NT2/D1 (cell line): Measurements from ENCODE around the gene SMNDC1.
"Not testable (repeated sequence)": the region's sequence is repeated elsewhere in the genome, so short reads cannot be mapped to it uniquely, and the experiment has no call there.

ENCODE experiments used
- DNase-seq: peaks from one replicate; pipeline ENCODE4 v3.0.0-alpha.2; 2011; ENCODE audit warnings: low read depth, low spot score
- H3K27me3 ChIP-seq: 2 replicates; pipeline ENCODE4 v1.6.0; 2011; ENCODE audit warnings: mild to moderate bottlenecking; ENCODE audit not compliant: insufficient read length, insufficient read depth
- H3K36me3 ChIP-seq: 2 replicates; pipeline ENCODE4 v1.6.1; 2011; ENCODE audit warnings: mild to moderate bottlenecking, low read length, mixed read lengths; ENCODE audit not compliant: insufficient read depth, insufficient read length
- H3K4me1 ChIP-seq: 2 replicates; pipeline ENCODE4 v1.5.1; 2011; ENCODE audit not compliant: insufficient read depth, insufficient read length
- H3K4me3 ChIP-seq: 2 replicates; pipeline ENCODE4 v1.5.1; 2011; ENCODE audit warnings: low read depth; ENCODE audit not compliant: insufficient read length
- H3K9ac ChIP-seq: 2 replicates; pipeline ENCODE4 v1.6.0; 2011; ENCODE audit warnings: low read depth; ENCODE audit not compliant: insufficient read length
- H3K9me3 ChIP-seq: 2 replicates; pipeline ENCODE4 v1.5.1; 2011; ENCODE audit warnings: mild to moderate bottlenecking, low read length; ENCODE audit not compliant: insufficient read depth
- SUZ12 ChIP-seq: IDR thresholded peaks from 2 replicates; pipeline ENCODE4 v1.6.1; 2011; ENCODE audit not compliant: insufficient read length, insufficient read depth; ENCODE audit errors: extremely low read depth
- YY1 ChIP-seq: IDR thresholded peaks from 2 replicates; pipeline ENCODE4 v1.6.1; 2011; ENCODE audit not compliant: insufficient read length, insufficient read depth
- ZNF274 ChIP-seq: IDR thresholded peaks from 2 replicates; pipeline ENCODE4 v1.6.1; 2011; ENCODE audit warnings: mild to moderate bottlenecking, low read depth, low read length

Gene SMNDC1

DNA sequence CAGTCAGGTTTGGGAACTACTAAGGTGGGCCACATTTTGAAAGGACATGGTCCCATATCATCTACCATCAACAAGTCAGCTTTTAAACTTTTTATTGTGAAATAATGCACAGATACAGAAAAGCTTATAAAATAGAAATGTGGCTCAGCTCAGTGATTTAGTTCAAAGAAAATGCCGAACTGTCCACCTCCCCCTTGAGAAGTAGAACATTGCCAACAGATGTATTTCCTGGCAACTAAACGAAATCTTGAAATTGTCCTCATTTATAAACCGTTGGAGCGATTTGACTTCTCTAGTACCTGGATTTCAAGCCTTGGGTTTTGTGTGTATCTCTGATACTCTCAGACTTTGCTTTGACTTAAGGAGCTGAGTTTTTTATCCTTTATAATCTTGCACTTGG is 32.7 kb upstream of the SMNDC1 start:
- no peaks in the 10 kb centered on the region for H3K36me3 ChIP-seq
- H3K9me3 ChIP-seq, result no peaks in the 10 kb centered on the region

DNA sequence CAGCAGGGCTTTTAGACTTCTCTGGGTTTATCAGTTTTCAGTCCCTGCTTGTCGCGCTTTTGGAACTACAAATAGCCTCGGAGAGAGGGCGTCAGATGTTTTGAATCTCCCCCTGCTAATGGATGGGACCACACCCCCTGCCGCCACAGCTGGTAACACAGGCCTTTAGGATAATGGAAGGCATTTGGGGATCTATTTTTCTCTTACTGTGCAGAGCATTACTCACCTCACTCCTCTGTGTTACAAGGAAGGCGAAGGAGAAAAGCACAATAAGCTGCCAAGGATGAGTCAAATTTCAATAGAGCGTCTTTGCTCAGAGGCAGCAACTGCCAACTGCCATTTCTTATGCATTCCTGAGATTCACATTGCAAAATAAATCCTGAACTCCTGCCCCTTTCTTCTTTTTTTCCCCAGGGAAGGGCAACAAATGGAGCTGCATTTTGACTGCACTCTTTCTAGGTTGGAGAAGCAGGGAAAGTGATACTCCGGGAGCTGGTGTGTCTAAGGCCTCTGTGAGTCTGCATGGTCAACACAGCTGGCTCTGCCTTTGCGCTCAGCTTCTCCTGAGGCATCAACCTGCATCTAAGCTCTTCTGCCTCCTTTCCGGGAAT is 31.5 kb upstream of the SMNDC1 start:
- H3K27me3 ChIP-seq, result no peaks in the 10 kb centered on the region
- H3K9me3 ChIP-seq, result peaks cover 8% of the 10 kb centered on the region; the same call in 1 of the 2 replicates
- peak overlapping the region; percentile 56 for H3K9ac ChIP-seq
- DNase-seq, result peak; percentile 48
- TF ChIP-seq SUZ12, result no peak
- TF ChIP-seq YY1, result no peak
- no peak for TF ChIP-seq ZNF274
- no peaks in the 10 kb centered on the region for H3K36me3 ChIP-seq
- H3K4me1 ChIP-seq, result peaks cover 4% of the 10 kb centered on the region
- H3K4me3 ChIP-seq, result no peak overlapping the region

More for the DNA sequence above, 32.7 kb upstream of the SMNDC1 start:
- H3K9ac ChIP-seq, result no peak overlapping the region
- no peaks in the 10 kb centered on the region for H3K27me3 ChIP-seq
- TF ChIP-seq ZNF274 (no peak), SUZ12 (no peak), YY1 (no peak)
- no peak overlapping the region for H3K4me3 ChIP-seq
- peaks cover 4% of the 10 kb centered on the region for H3K4me1 ChIP-seq
- DNase-seq, result no peak

DNA sequence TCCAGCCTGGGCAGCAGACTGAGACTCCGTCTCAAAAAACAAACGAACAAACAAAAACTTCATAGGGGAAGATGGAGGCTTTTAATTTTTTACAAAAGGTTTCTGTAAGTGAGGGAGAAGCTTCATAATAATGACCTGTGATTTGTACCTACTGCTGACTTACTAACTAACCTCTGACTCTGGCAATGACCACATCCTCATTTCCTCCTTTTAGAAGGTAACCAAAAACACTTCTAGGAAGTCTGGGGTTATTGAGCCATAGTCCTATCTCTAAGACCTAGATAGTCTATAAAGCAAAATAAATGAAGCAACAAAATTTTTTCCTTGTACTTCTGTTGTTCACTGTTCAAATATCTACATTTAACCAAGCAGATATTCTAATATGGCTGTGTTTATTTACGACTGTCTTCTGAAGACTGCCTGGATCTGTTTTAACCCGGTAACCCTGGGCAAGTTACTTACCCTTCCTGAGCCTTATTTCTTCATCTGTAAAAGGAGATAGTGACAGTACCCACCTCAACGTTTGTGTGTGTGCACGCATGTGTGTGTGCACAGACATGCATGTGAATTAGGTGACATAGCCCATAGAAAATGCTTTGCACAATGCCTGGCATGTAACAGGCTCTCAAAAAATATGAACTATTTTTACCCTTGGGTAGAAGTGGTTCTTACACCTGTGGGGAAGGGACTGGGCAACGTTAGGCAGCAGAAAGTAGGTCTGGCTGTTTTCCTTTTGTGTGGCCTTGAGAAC is 30.8 kb upstream of the SMNDC1 start:
- no peak for DNase-seq
- no peak overlapping the region for H3K4me3 ChIP-seq
- no peaks in the 10 kb centered on the region for H3K27me3 ChIP-seq
- peaks cover 4% of the 10 kb centered on the region for H3K4me1 ChIP-seq
- H3K9ac ChIP-seq, result peak overlapping the region; percentile 56
- TF ChIP-seq SUZ12 (no peak), ZNF274 (no peak), YY1 (no peak)
- H3K36me3 ChIP-seq, result no peaks in the 10 kb centered on the region
- peaks cover 15% of the 10 kb centered on the region for H3K9me3 ChIP-seq

DNA sequence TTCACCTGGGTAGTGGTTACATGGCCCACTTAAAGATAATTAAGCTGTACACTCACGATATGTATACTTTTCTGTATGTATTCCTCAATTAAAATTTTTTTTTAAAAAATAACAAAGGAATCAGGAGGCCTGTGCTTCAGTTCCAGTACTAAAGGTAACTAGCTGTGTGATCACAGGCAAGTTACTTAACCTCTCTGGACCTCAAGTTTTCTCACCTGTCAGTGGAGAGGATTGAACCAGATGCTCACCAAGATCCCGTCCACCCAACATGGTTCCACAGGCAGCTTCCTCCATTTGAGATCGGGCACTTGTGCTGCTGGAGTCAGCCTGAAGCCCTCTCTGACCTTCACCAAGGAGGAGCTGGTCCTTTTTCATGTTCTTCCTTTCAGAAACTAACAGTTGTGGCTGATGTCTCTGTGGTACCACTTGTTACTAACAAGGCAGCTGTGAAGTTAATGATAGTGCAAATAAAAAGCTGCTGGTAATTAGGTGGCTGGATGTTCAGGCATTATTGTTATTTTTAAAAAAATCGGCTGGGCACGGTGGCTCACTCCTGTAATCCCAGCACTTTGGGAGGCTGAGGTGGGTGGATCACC is 29.4 kb upstream of the SMNDC1 start:
- Histone ChIP-seq H3K36me3 (no peaks in the 10 kb centered on the region), H3K9ac (no peak overlapping the region), H3K27me3 (no peaks in the 10 kb centered on the region), H3K9me3 (peaks cover 29% of the 10 kb centered on the region), H3K4me3 (no peak overlapping the region), H3K4me1 (peaks cover 4% of the 10 kb centered on the region)
- TF ChIP-seq SUZ12, result no peak
- no peak for TF ChIP-seq ZNF274
- TF ChIP-seq YY1, result no peak
- DNase-seq, result no peak

DNA sequence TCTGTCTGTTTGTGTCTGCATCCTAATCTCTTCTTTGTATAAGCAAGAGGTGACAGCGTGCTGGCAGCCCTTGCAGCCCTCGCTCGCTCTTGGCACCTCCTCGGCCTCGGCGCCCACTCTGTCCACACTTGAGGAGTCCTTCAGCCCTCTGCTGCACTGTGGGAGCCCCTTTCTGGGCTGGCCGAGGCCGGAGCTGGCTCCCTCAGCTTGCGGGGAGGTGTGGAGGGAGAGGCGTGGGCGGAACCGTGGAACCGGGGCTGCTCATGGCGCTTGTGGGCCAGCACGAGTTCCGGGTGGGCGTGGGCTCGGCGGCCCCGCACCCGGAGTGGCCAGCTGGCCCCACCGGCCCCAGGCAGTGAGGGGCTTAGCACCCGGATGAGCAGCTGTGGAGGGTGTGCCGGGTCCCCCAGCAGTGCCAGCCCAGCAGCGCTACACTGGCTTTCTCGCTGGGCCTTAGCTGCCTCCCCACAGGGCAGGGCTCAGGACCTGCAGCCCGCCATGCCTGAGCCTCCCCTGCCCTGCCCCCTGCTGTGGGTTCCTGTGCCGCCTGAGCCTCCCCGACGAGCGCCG is 26.6 kb upstream of the SMNDC1 start:
- H3K27me3 ChIP-seq, DNase-seq, H3K4me3 ChIP-seq, H3K36me3 ChIP-seq, H3K9ac ChIP-seq, H3K4me1 ChIP-seq: not testable (repeated sequence)
- H3K9me3 ChIP-seq, result peaks cover 29% of the 10 kb centered on the region

DNA sequence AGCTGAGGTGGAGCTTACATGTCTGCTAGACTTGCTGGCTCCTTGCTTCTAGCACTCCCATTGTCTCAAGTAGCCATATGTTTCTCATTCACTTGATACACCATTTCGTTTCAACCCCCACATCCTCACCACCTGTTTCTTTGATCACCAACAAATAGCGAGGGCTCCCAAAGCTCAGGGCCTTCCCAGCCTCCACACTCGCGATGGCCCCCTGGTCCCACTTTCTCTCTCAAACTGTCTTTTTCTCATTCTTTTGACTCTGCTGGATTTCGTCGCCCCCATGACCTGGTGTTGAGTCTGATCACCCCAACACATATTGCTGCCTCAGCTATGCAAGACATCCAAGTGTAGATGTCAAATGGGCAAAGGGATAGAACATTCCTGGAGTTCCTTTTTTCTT is 26.0 kb upstream of the SMNDC1 start:
- H3K9ac ChIP-seq, result no peak overlapping the region
- TF ChIP-seq ZNF274, result no peak
- H3K36me3 ChIP-seq, result no peaks in the 10 kb centered on the region
- DNase-seq, result no peak
- no peaks in the 10 kb centered on the region for H3K27me3 ChIP-seq
- no peak overlapping the region for H3K4me3 ChIP-seq
- peaks cover 35% of the 10 kb centered on the region for H3K9me3 ChIP-seq
- no peaks in the 10 kb centered on the region for H3K4me1 ChIP-seq

DNA sequence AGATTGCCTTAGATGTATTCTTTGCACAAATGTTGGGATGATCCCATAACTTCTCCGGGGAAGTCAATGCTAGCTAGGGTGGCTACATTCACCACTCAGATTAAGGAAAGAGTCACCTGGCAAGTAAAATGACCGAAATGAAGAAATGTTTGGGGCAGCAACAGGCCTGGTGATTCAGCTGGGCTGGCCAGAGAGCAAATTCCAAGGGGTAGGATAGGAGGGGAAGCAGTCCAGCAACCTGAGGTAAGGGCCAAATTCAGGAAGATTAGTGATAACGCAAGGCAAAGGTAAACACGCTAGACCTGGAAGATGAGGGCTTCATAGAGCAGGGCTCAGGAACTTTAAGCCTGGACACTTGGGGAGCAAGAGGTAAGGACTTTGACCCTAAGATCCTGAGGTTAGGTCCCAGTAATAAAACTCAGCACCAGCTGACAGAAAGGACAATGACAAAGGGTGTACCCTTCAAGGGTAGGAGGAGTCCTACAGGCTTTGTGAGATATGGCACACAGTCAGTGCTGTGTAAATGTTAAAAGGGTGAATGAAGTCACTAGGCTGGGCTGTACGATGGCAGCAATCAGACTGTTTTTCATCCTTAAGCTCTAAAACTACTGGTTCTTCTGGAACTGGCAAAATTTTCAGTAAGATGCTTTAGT is 22.7 kb upstream of the SMNDC1 start:
- H3K9ac ChIP-seq, result no peak overlapping the region
- H3K4me1 ChIP-seq, result no peaks in the 10 kb centered on the region
- DNase-seq, result no peak
- TF ChIP-seq YY1 (no peak), SUZ12 (no peak), ZNF274 (no peak)
- no peak overlapping the region for H3K4me3 ChIP-seq
- peaks cover 35% of the 10 kb centered on the region for H3K9me3 ChIP-seq
- no peaks in the 10 kb centered on the region for H3K36me3 ChIP-seq
- no peaks in the 10 kb centered on the region for H3K27me3 ChIP-seq
